Renal pelvis (tissue), 3 donors: ENCODE data around the gene CA5A. TPM values are rescaled to one million over a fixed set of nuclear protein-coding genes. Genes with fewer than 3 reads are reported as not detected.

Source experiments
- polyA plus RNA-seq, 3 donors: library from polyadenylated mRNA; unstranded; fragments of 120-200 nt; gene quantifications; one replicate each; pipeline ENCODE4 v1.2.1, GENCODE V29; 2013; ENCODE audit not compliant: insufficient read length in 3 of 3

Gene CA5A
- polyA plus RNA-seq, 3 donors: 0.16 to 0.25 (median 0.17) TPM

Other genes with a start within 250 kb of the CA5A start
- gene KLHDC4, start 170.5 kb downstream of the CA5A start, polyA plus RNA-seq: 10 to 100 TPM; 28.9 to 42.6 (median 41.0) TPM
- gene SLC7A5, start 67.0 kb downstream of the CA5A start, polyA plus RNA-seq: 10 to 100 TPM in 1 of 3 donors, 1 to 10 TPM in 2; 4.8 to 10.0 (median 6.1) TPM
- 10 to 100 TPM; 23.1 to 27.4 (median 27.3) TPM for gene BANP, start 14.9 kb upstream of the CA5A start, polyA plus RNA-seq